NCI-H2227 treated with DMSO at 0.1 percent for 48 hours (cell line): ENCODE measurements around the gene RBM6.
"Not testable (repeated sequence)": the region's sequence is repeated elsewhere in the genome, so short reads cannot be mapped to it uniquely, and the experiment has no call there.

Experiments used
- DNase-seq: peaks from one replicate; lab custom pipeline; 2025; lab: John Stamatoyannopoulos, UW

RBM6 gene

GRCh38 chr3:49917806-49918590 lies 22.0 kb upstream of the RBM6 start:
- DNase-seq = not testable (repeated sequence)

- no peak for DNase-seq
Measured at GRCh38 chr3:49924683-49925082, 15.3 kb upstream of the RBM6 start.

- no peak for DNase-seq
Measured at GRCh38 chr3:49925485-49925884, 14.5 kb upstream of the RBM6 start.

- no peak for DNase-seq
Measured at GRCh38 chr3:49926117-49926728, 13.7 kb upstream of the RBM6 start.

- no peak for DNase-seq
Measured at GRCh38 chr3:49927798-49928197, 12.2 kb upstream of the RBM6 start.

- DNase-seq = no peak
Measured at GRCh38 chr3:49928481-49929017, 11.4 kb upstream of the RBM6 start.

- peak; percentile 76 for DNase-seq
Measured at GRCh38 chr3:49929291-49930167, 10.4 kb upstream of the RBM6 start, which contains the start of gene MON1A. TSS of gene MON1A (minus strand) at chr3:49929811. CDS start at chr3:49913346, 16,465 bp downstream.

- no peak for DNase-seq
Measured at GRCh38 chr3:49930168-49930690, 9.7 kb upstream of the RBM6 start.

GRCh38 chr3:49930922-49931321 lies 9.0 kb upstream of the RBM6 start:
- no peak for DNase-seq

- not testable (repeated sequence) for DNase-seq
Measured at GRCh38 chr3:49932281-49932680, 7.7 kb upstream of the RBM6 start.

- no peak for DNase-seq
Measured at GRCh38 chr3:49937090-49937489, 2.9 kb upstream of the RBM6 start.

- no peak for DNase-seq
Measured at GRCh38 chr3:49940667-49941249, 808 bp downstream of the RBM6 start.

GRCh38 chr3:49942651-49943050 lies 2.7 kb downstream of the RBM6 start:
- DNase-seq = no peak

- DNase-seq = no peak
Measured at GRCh38 chr3:49952924-49953323, 13.0 kb downstream of the RBM6 start.

GRCh38 chr3:49955636-49956035 lies 15.7 kb downstream of the RBM6 start:
- no peak for DNase-seq

GRCh38 chr3:49966233-49966942 lies 26.4 kb downstream of the RBM6 start:
- no peak for DNase-seq

GRCh38 chr3:49967291-49967690 lies 27.3 kb downstream of the RBM6 start:
- no peak for DNase-seq

GRCh38 chr3:49968346-49968745 lies 28.4 kb downstream of the RBM6 start:
- DNase-seq = no peak

- no peak for DNase-seq
Measured at GRCh38 chr3:49972656-49973055, 32.7 kb downstream of the RBM6 start.

GRCh38 chr3:49976942-49977341 lies 37.0 kb downstream of the RBM6 start:
- no peak for DNase-seq

- no peak for DNase-seq
Measured at GRCh38 chr3:49984394-49984793, 44.4 kb downstream of the RBM6 start.
